K562 (cell line): ENCODE measurements around the gene PNPLA2. TPM values are rescaled to one million over a fixed set of nuclear protein-coding genes. Genes with fewer than 3 reads are reported as not detected.

Experiments used
- ATAC-seq: fragments of 200-7000 bp; cut with Tn5 transposase; 3 replicates; pipeline ENCODE4 v1.9.1; 2020; ENCODE audit warnings: moderate library complexity
- BruUV-seq: library from RNA; stranded (reverse); fragments of 400-500 nt; replicated peaks from 2 replicates; lab custom pipeline; 2021; lab: Mats Ljungman, UMichigan
- CTCF ChIA-PET: fragments of 300-600 bp; formaldehyde crosslinking; extraction: SDS; loops from one replicate; lab custom pipeline; 2021; ENCODE audit warnings: low intra/inter-chr PET ratio; lab: Yijun Ruan, JAX
- POLR2A ChIA-PET: fragments of 300-600, 350-650 bp; sonication (Branson Sonifier 250); formaldehyde crosslinking; extraction: SDS; loops from one replicate; lab custom pipeline; 2021; ENCODE audit warnings: antibody characterized with exemption, inconsistent platforms; lab: Yijun Ruan, JAX
- DNase-seq, 4 experiments: peaks; one replicate each; pipeline versions ENCODE4 v3.0.0 to v3.0.0-alpha.2; 2011 to 2018; ENCODE audit warnings: low spot score in 3 of 4, mixed read lengths in 3 of 4; ENCODE audit errors: extremely low read depth in 1 of 4
- FAIRE-seq: peaks from 2 replicates; lab custom pipeline; 2011; peaks lifted over from hg19 to GRCh38; lab: Jason Lieb, UNC
- H2AFZ ChIP-seq: 2 replicates; pipeline ENCODE4 v1.6.0; 2011; ENCODE audit warnings: low read depth, low read length, control low read depth, inconsistent platforms
- H3K27ac ChIP-seq: fragments of 200-600 bp; 3 replicates; pipeline ENCODE4 v1.8.0; 2011; ENCODE audit warnings: low read depth, mild to moderate bottlenecking, control low read depth, inconsistent platforms, low read length, moderate library complexity, mixed read lengths; ENCODE audit errors: extremely low read depth
- H3K27me3 ChIP-seq, 2 experiments: fragments of 300-600 bp in 1 of 2; 2 replicates in 1 of 2; 3 replicates in 1 of 2; pipeline versions ENCODE4 v1.6.0 to v1.8.0; 2011; ENCODE audit warnings: inconsistent platforms in 2 of 2, low read length in 2 of 2, mild to moderate bottlenecking in 1 of 2, mixed read lengths in 1 of 2, moderate library complexity in 1 of 2; ENCODE audit not compliant: control insufficient read depth in 2 of 2, insufficient read depth in 2 of 2
- H3K36me3 ChIP-seq: fragments of 300-600 bp; 3 replicates; pipeline ENCODE4 v1.8.0; 2011; ENCODE audit warnings: mild to moderate bottlenecking, low read length, inconsistent platforms; ENCODE audit not compliant: control insufficient read depth, insufficient read depth
- H3K4me1 ChIP-seq, 2 experiments: fragments of 200-600 bp in 1 of 2; replicated peaks in 1 of 2; 2 replicates in 1 of 2; 3 replicates in 1 of 2; pipeline versions ENCODE4 v1.5.1 to v1.8.0; 2011; ENCODE audit warnings: inconsistent platforms in 2 of 2, low read length in 2 of 2, mild to moderate bottlenecking in 1 of 2, mixed read lengths in 1 of 2, moderate library complexity in 1 of 2; ENCODE audit not compliant: control insufficient read depth in 2 of 2, insufficient read depth in 2 of 2
- H3K4me2 ChIP-seq: 2 replicates; pipeline ENCODE4 v1.6.1; 2011; ENCODE audit warnings: low read length, control low read depth, inconsistent platforms, mixed read lengths; ENCODE audit not compliant: insufficient read depth
- H3K4me3 ChIP-seq: fragments of 200-600 bp; sonication (generic), shearing (Covaris generic); 2 replicates; pipeline ENCODE4 v1.5.1; 2016; ENCODE audit warnings: control low read depth, inconsistent platforms
- H3K79me2 ChIP-seq: fragments of 200-600 bp; 3 replicates; pipeline ENCODE4 v1.8.0; 2011; ENCODE audit warnings: low read length, inconsistent platforms; ENCODE audit not compliant: control insufficient read depth, insufficient read depth
- H3K9ac ChIP-seq, 2 experiments: 2 replicates each; pipeline versions ENCODE4 v1.6.0 to v1.6.1; 2011; ENCODE audit warnings: low read depth in 2 of 2, low read length in 2 of 2, control low read depth in 1 of 2, inconsistent platforms in 1 of 2, mild to moderate bottlenecking in 1 of 2, mixed read lengths in 1 of 2; ENCODE audit not compliant: insufficient read depth in 1 of 2
- H3K9me1 ChIP-seq: one replicate; pipeline ENCODE4 v1.6.0; 2011; ENCODE audit warnings: inconsistent platforms, mild to moderate bottlenecking, low read length, moderate library complexity; ENCODE audit not compliant: control insufficient read depth, insufficient read depth
- H3K9me3 ChIP-seq: replicated peaks from 2 replicates; pipeline ENCODE4 v1.5.1; 2011; ENCODE audit warnings: low read depth, low read length, inconsistent platforms; ENCODE audit not compliant: control insufficient read depth, insufficient read depth
- H4K20me1 ChIP-seq: replicated peaks from 2 replicates; pipeline ENCODE4 v1.6.1; 2011; ENCODE audit warnings: low read length, inconsistent platforms, mixed read lengths; ENCODE audit not compliant: control insufficient read depth, insufficient read depth
- ATF3 ChIP-seq, 2 experiments: fragments of 450-650 bp in 1 of 2; sonication (generic) in 1 of 2; formaldehyde crosslinking in 1 of 2; IDR thresholded peaks in 1 of 2; conservative IDR thresholded peaks in 1 of 2; 2 replicates each; pipeline versions ENCODE4 v1.6.1 to v1.8.1; 2016 to 2023; ENCODE audit warnings: mild to moderate bottlenecking in 2 of 2, moderate library complexity in 2 of 2, inconsistent platforms in 1 of 2, missing genetic modification reagents in 1 of 2
- FOXJ3 ChIP-seq: sonication (generic); formaldehyde crosslinking; IDR thresholded peaks from 2 replicates; pipeline ENCODE4 v1.4.0; 2020; ENCODE audit warnings: mild to moderate bottlenecking, missing genetic modification reagents
- MAX ChIP-seq: sonication (generic); formaldehyde crosslinking; IDR thresholded peaks from 2 replicates; pipeline ENCODE4 v1.9.0; 2022; ENCODE audit warnings: mild to moderate bottlenecking, missing genetic modification reagents
- NFIX ChIP-seq: fragments of 250-450 bp; sonication (Bioruptor Pico); IDR thresholded peaks from 2 replicates; pipeline ENCODE4 v1.4.0; 2020; ENCODE audit warnings: low read depth, mild to moderate bottlenecking, moderate library complexity
- POLR2G ChIP-seq: fragments of 200-400 bp; formaldehyde crosslinking; IDR thresholded peaks from 2 replicates; pipeline ENCODE4 v1.6.1; 2017; ENCODE audit warnings: low read depth, mild to moderate bottlenecking, antibody characterized with exemption, low read length, moderate library complexity
- RBFOX2 ChIP-seq: fragments of 200-400 bp; formaldehyde crosslinking; IDR thresholded peaks from 2 replicates; pipeline ENCODE4 v1.6.1; 2017; ENCODE audit warnings: low read depth, mild to moderate bottlenecking, low read length, moderate library complexity
- ZNF143 ChIP-seq: sonication (generic); formaldehyde crosslinking; IDR thresholded peaks from 2 replicates; pipeline ENCODE4 v1.9.0; 2022; ENCODE audit warnings: mild to moderate bottlenecking, missing genetic modification reagents
- WGBS: fragments of 100-300 bp; shearing (Covaris generic); methylation state at CpG from one replicate; pipeline ENCODE4 v1.1.6; 2016; ENCODE audit warnings: low coverage, mixed read lengths; ENCODE audit not compliant: insufficient coverage; ENCODE audit errors: missing lambda C conversion rate; 5-methylcytosine and 5-hydroxymethylcytosine counted together
- in situ Hi-C: fragments of 300-500 bp; cut with MboI; formaldehyde crosslinking; loops from 4 replicates; pipeline ENCODE4 v1.15.0; 2018; ENCODE audit warnings: inconsistent platforms, mixed read lengths
- intact Hi-C: fragments of 100-400 bp; cut with micrococcal nuclease; formaldehyde crosslinking; loops from 2 replicates; pipeline ENCODE4 v1.14.2; 2022
- polyA plus RNA-seq, 8 experiments: library from polyadenylated mRNA; depleted of rRNA in 4 of 8; stranded (reverse) in 5 of 8; unstranded in 3 of 8; fragments of >200 nt; fragmentation: Nextera tagmentation in 2 of 8; fragmentation: Illumina TruSeq in 1 of 8; extraction: Ambion mirVana in 2 of 8; extraction: Trizol in 1 of 8; gene quantifications; 2 replicates each; pipeline versions ENCODE4 v1.2.1 to v1.2.3, GENCODE V29; 2011 to 2014; ENCODE audit warnings: inconsistent platforms in 1 of 8, missing spikeins in 1 of 8
- total RNA-seq, 7 experiments: library from RNA; depleted of rRNA in 6 of 7; stranded (reverse); fragments of >200 nt in 6 of 7; fragmentation: Illumina TruSeq in 2 of 7; extraction: Trizol in 2 of 7; gene quantifications; 2 replicates each; pipeline versions ENCODE4 v1.2.1 to v1.2.3, GENCODE V29; 2011 to 2021; ENCODE audit warnings: low replicate concordance in 1 of 7
- TF ChIP-seq, protein P1 (sequence below), 2 experiments: IDR thresholded peaks; 2 replicates each; pipeline ENCODE4 v1.6.1; 2011; ENCODE audit warnings: borderline replicate concordance in 1 of 2, control low read depth in 1 of 2, low read depth in 1 of 2, low read length in 1 of 2, mild to moderate bottlenecking in 1 of 2, mixed read lengths in 1 of 2, moderate library complexity in 1 of 2; ENCODE audit not compliant: insufficient read depth in 1 of 2, insufficient read length in 1 of 2, poor library complexity in 1 of 2, severe bottlenecking in 1 of 2; ENCODE audit errors: extremely low read depth in 1 of 2

Gene PNPLA2
- total and polyA plus RNA-seq, 9 of the 15 experiments (the other 6 are each of a cell fraction or from before 2014, with no cell fraction given), result 0.39 to 87.1 (median 8.4) TPM

GRCh38 chr11:779955-780532 lies 38.7 kb upstream of the PNPLA2 start:
- Histone ChIP-seq H4K20me1 (peaks cover 13% of the 10 kb centered on the region), H3K9ac (peak overlapping the region in 1 of 2 experiments; percentile 98; a peak in 1 of 4 replicates), H3K79me2 (peaks cover 41% of the 10 kb centered on the region), H3K27ac (no peak overlapping the region), H3K4me2 (no peak overlapping the region), H2AFZ (no peak overlapping the region), H3K36me3 (peaks cover 22% of the 10 kb centered on the region; the same call in 2 of the 3 replicates), H3K9me3 (no peaks in the 10 kb centered on the region; the same call in 1 of the 2 replicates), H3K27me3 (no peaks in the 10 kb centered on the region), H3K4me1 (peaks cover 14 to 77% of the 10 kb centered on the region in 2 experiments), H3K4me3 (no peak overlapping the region), H3K9me1 (peaks cover 5% of the 10 kb centered on the region)
- intact Hi-C loops, result no loop called here
- in situ Hi-C loops, result no loop called here
- no peak for TF ChIP-seq FOXJ3 (CRISPR knock-in tag)
- TF ChIP-seq RBFOX2, result peak; percentile 16
- ATAC-seq (no peak), DNase-seq (no peak), FAIRE-seq (no peak)
- POLR2A ChIA-PET, result interaction anchor here (0.6 kb wide), 1 partner anchor 53 kb away, joined by 5 read pairs; no protein-coding TSS in a partner anchor
- CTCF ChIA-PET, result no interaction called here
- WGBS, result 91% methylated on average over 15 of the region's 16 CpGs
- BruUV-seq, result no TSS peak

DNA sequence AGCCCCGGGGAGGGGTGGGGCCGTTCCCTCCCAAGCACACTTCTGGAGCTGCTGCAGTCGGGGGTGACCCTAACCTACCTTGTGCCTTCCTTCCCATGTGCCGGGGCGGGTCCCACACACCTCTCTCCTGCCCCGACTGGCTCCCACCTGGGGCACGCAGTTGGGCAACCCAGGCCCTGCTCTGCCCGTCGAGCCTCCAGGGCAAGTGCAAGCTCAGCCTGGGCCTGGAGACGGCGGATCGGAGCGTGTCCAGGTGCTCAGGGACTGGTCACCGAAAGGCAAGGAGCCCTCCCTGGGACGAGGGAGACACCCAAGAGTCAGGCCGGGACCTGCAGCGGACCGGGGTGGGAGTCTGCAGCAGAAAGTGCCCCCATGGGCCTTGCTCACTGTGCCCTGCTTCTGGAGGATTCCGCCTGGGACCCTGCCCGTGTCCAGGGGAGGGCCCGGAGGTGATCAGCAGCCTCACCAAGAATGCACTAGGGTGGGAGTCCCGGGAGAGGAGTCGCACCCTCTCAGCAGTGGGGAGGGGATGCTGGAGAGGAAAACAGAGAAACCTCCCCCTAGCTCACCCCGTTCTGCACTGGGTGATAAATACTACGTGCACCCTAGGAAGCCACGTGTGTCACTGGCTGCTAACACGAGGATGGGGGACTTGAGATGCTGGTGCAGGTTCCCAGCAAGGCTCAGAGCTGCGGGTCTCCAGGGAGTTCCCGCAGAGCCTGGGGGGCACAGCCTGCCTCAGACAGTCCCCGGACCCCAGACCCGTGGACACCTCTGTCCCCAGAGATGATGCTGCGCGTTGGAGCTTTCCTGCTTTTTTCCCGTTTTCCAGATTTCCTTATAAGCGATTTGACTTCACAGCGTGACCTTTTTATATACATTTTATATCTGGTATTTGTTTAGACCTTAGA lies 36.2 kb upstream of the PNPLA2 start:
- Histone ChIP-seq H3K27me3 (no peaks in the 10 kb centered on the region), H4K20me1 (no peaks in the 10 kb centered on the region), H3K4me3 (no peak overlapping the region), H3K36me3 (peaks cover 16% of the 10 kb centered on the region; the same call in 2 of the 3 replicates), H3K27ac (no peak overlapping the region), H3K79me2 (peaks cover 16% of the 10 kb centered on the region), H3K4me2 (no peak overlapping the region), H3K9me1 (no peaks in the 10 kb centered on the region), H3K4me1 (peaks cover 7 to 71% of the 10 kb centered on the region in 2 experiments), H3K9ac (peak overlapping the region in 1 of 2 experiments; percentile 85; a peak in 2 of 4 replicates), H2AFZ (no peak overlapping the region), H3K9me3 (no peaks in the 10 kb centered on the region)
- in situ Hi-C loops (no loop called here), intact Hi-C loops (no loop called here)
- no peak for DNase-seq
- ATAC-seq, result no peak
- WGBS, result 75% methylated on average over 35 of the region's 36 CpGs
- CTCF ChIA-PET, result no interaction called here
- BruUV-seq, result no TSS peak
- POLR2A ChIA-PET, result interaction anchor here (1.6 kb wide), 1 partner anchor 11 kb away, joined by 4 read pairs; no protein-coding TSS in a partner anchor
- TF ChIP-seq NFIX (CRISPR knock-in tag) (no peak), MAX (0 out of 2 replicates have a peak, but pooled peaks have one; percentile 29), POLR2G (peak; percentile 65), ZNF143 (no peak), ATF3 (IDR thresholded peaks at IDR 0.05) (no peak), ATF3 (CRISPR knock-in tag; conservative IDR thresholded peaks at IDR 0.05) (no peak)
- TF ChIP-seq, protein P1, sequence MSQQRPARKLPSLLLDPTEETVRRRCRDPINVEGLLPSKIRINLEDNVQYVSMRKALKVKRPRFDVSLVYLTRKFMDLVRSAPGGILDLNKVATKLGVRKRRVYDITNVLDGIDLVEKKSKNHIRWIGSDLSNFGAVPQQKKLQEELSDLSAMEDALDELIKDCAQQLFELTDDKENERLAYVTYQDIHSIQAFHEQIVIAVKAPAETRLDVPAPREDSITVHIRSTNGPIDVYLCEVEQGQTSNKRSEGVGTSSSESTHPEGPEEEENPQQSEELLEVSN (IDR thresholded peaks at IDR 0.05; ENCODE audit: borderline replicate concordance in 1 of 2, extremely low read depth in 1 of 2, insufficient read depth in 1 of 2, insufficient read length in 1 of 2, low read depth in 1 of 2, low read length in 1 of 2, poor library complexity in 1 of 2, severe bottlenecking in 1 of 2), result peak in 1 of 2 experiments; percentile 16
- no peak for FAIRE-seq
